NCI-H69 (cell line): ENCODE data around the gene CCDC63.

Experiments
- DNase-seq: peaks from one replicate; lab custom pipeline; 2025; lab: John Stamatoyannopoulos, UW

The CCDC63 gene

GRCh38 chr12:110846615-110847566, at the start of gene CCDC63:
Gene CCDC63 (plus strand): TSS chr12:110846987. CDS start chr12:110852955, 5,968 bp downstream.
- peak; percentile 84 for DNase-seq

- no peak for DNase-seq
Measured at GRCh38 chr12:110798461-110798860, 48.3 kb upstream of the CCDC63 start.

- DNase-seq, result no peak
Measured at GRCh38 chr12:110802489-110802888, 44.3 kb upstream of the CCDC63 start.

GRCh38 chr12:110804406-110804805, 42.4 kb upstream of the CCDC63 start:
- no peak for DNase-seq

GRCh38 chr12:110807640-110808039, 39.1 kb upstream of the CCDC63 start:
- DNase-seq, result no peak

GRCh38 chr12:110809149-110809548, 37.6 kb upstream of the CCDC63 start:
- no peak for DNase-seq

GRCh38 chr12:110811972-110812371, 34.8 kb upstream of the CCDC63 start:
- peak; percentile 32 for DNase-seq

- DNase-seq, result peak; percentile 89
Measured at GRCh38 chr12:110813285-110813684, 33.5 kb upstream of the CCDC63 start.

- no peak for DNase-seq
Measured at GRCh38 chr12:110813756-110814155, 33.0 kb upstream of the CCDC63 start.

- no peak for DNase-seq
Measured at GRCh38 chr12:110816248-110816647, 30.5 kb upstream of the CCDC63 start.

- no peak for DNase-seq
Measured at GRCh38 chr12:110816779-110817178, 30.0 kb upstream of the CCDC63 start.

- no peak for DNase-seq
Measured at GRCh38 chr12:110818511-110818910, 28.3 kb upstream of the CCDC63 start.

GRCh38 chr12:110819150-110819549, 27.6 kb upstream of the CCDC63 start:
- DNase-seq, result no peak

- peak; percentile 40 for DNase-seq
Measured at GRCh38 chr12:110819646-110820045, 27.1 kb upstream of the CCDC63 start.

GRCh38 chr12:110821917-110822316, 24.9 kb upstream of the CCDC63 start:
- no peak for DNase-seq

- DNase-seq, result no peak
Measured at GRCh38 chr12:110822821-110823415, 23.9 kb upstream of the CCDC63 start.

GRCh38 chr12:110824342-110824741, 22.4 kb upstream of the CCDC63 start:
- DNase-seq, result no peak

GRCh38 chr12:110825530-110825929, 21.3 kb upstream of the CCDC63 start:
- DNase-seq, result no peak

GRCh38 chr12:110826592-110827200, 20.1 kb upstream of the CCDC63 start:
- peak; percentile 92 for DNase-seq

- DNase-seq, result no peak
Measured at GRCh38 chr12:110829308-110829707, 17.5 kb upstream of the CCDC63 start.

- DNase-seq, result no peak
Measured at GRCh38 chr12:110836291-110836690, 10.5 kb upstream of the CCDC63 start.

GRCh38 chr12:110841007-110841406, 5.8 kb upstream of the CCDC63 start:
- no peak for DNase-seq

GRCh38 chr12:110844131-110844530, 2.7 kb upstream of the CCDC63 start:
- DNase-seq, result no peak
